WTC11 (cell line): ENCODE data around the gene BCAS3. TPM values are rescaled to one million over a fixed set of nuclear protein-coding genes. Genes with fewer than 3 reads are reported as not detected.

ENCODE experiments used
- ATAC-seq: fragments of 200-7000 bp; cut with Tn5 transposase; 2 replicates; pipeline ENCODE4 v1.10.0; 2021; ENCODE audit warnings: mild to moderate bottlenecking, moderate library complexity
- CTCF ChIA-PET: fragments of 300-600 bp; sonication (Branson Sonifier 250); formaldehyde crosslinking; loops from one replicate; lab custom pipeline; 2021; ENCODE audit warnings: antibody characterized with exemption; lab: Charles Lee
- POLR2A ChIA-PET: fragments of 350-600 bp; sonication (Branson Sonifier 250); formaldehyde crosslinking; loops from one replicate; lab custom pipeline; 2021; ENCODE audit warnings: antibody characterized with exemption; lab: Charles Lee
- DNase-seq: peaks from one replicate; pipeline ENCODE4 v3.0.0; 2021; ENCODE audit warnings: low spot score
- H3K27ac Mint-ChIP-seq: 2 replicates; pipeline ENCODE4 v1.8.0; 2021; ENCODE audit warnings: mixed read lengths
- H3K27me3 Mint-ChIP-seq: 2 replicates; pipeline ENCODE4 v1.8.0; 2021; ENCODE audit warnings: low read depth, mild to moderate bottlenecking, moderate library complexity, mixed read lengths
- H3K36me3 Mint-ChIP-seq: 2 replicates; pipeline ENCODE4 v1.8.0; 2021; ENCODE audit warnings: mixed read lengths
- H3K4me1 Mint-ChIP-seq: 2 replicates; pipeline ENCODE4 v1.8.0; 2022; ENCODE audit warnings: mixed read lengths
- H3K4me3 Mint-ChIP-seq: 2 replicates; pipeline ENCODE4 v1.8.0; 2021; ENCODE audit warnings: mild to moderate bottlenecking, moderate library complexity, mixed read lengths
- H3K9me3 Mint-ChIP-seq: 2 replicates; pipeline ENCODE4 v1.8.0; 2021; ENCODE audit warnings: mixed read lengths
- ATF1 ChIP-seq: sonication (generic); formaldehyde crosslinking; IDR thresholded peaks from 2 replicates; pipeline ENCODE4 v1.8.1; 2023; ENCODE audit warnings: mild to moderate bottlenecking, moderate library complexity, missing genetic modification reagents
- E2F5 ChIP-seq: sonication (generic); formaldehyde crosslinking; IDR thresholded peaks from 2 replicates; pipeline ENCODE4 v1.8.1; 2022; ENCODE audit warnings: mild to moderate bottlenecking, moderate library complexity, missing genetic modification reagents
- GABPB1 ChIP-seq: sonication (generic); formaldehyde crosslinking; IDR thresholded peaks from 2 replicates; pipeline ENCODE4 v1.8.1; 2023; ENCODE audit warnings: mild to moderate bottlenecking, missing genetic modification reagents
- GTF2I ChIP-seq: fragments of 250-450 bp; sonication (Bioruptor Pico); conservative IDR thresholded peaks from 2 replicates; pipeline ENCODE4 v1.4.0; 2021; ENCODE audit warnings: mild to moderate bottlenecking
- NR3C1 ChIP-seq: sonication (generic); formaldehyde crosslinking; conservative IDR thresholded peaks from 2 replicates; pipeline ENCODE4 v1.8.1; 2023; ENCODE audit warnings: low read depth, mild to moderate bottlenecking, missing genetic modification reagents
- PRDM15 ChIP-seq: sonication (generic); formaldehyde crosslinking; IDR thresholded peaks from 2 replicates; pipeline ENCODE4 v1.8.0; 2022; ENCODE audit warnings: missing genetic modification reagents
- RELA ChIP-seq: sonication (generic); formaldehyde crosslinking; IDR thresholded peaks from 2 replicates; pipeline ENCODE4 v1.8.1; 2022; ENCODE audit warnings: missing genetic modification reagents, mild to moderate bottlenecking, borderline replicate concordance
- STAT6 ChIP-seq: sonication (generic); formaldehyde crosslinking; conservative IDR thresholded peaks from 2 replicates; pipeline ENCODE4 v1.8.1; 2023; ENCODE audit warnings: mild to moderate bottlenecking, low read depth, missing genetic modification reagents, moderate library complexity
- TCF7 ChIP-seq: sonication (generic); formaldehyde crosslinking; IDR thresholded peaks from 2 replicates; pipeline ENCODE4 v1.8.0; 2022; ENCODE audit warnings: mild to moderate bottlenecking, low read depth, missing genetic modification reagents, moderate library complexity
- TEAD1 ChIP-seq: sonication (generic); formaldehyde crosslinking; IDR thresholded peaks from 2 replicates; pipeline ENCODE4 v1.8.0; 2022; ENCODE audit warnings: mild to moderate bottlenecking, missing genetic modification reagents
- TEAD4 ChIP-seq: sonication (generic); formaldehyde crosslinking; IDR thresholded peaks from 2 replicates; pipeline ENCODE4 v1.8.0; 2022; ENCODE audit warnings: mild to moderate bottlenecking, missing genetic modification reagents
- ZBTB21 ChIP-seq: sonication (generic); formaldehyde crosslinking; IDR thresholded peaks from 2 replicates; pipeline ENCODE4 v1.8.1; 2023; ENCODE audit warnings: mild to moderate bottlenecking, missing genetic modification reagents, borderline replicate concordance
- ZMAT4 ChIP-seq: fragments of 250-450 bp; sonication (Bioruptor Pico); IDR thresholded peaks from 2 replicates; pipeline ENCODE4 v1.9.0; 2021; ENCODE audit warnings: mild to moderate bottlenecking
- ZNF396 ChIP-seq: fragments of 250-450 bp; sonication (Bioruptor Pico); IDR thresholded peaks from 2 replicates; pipeline ENCODE4 v1.8.0; 2021; ENCODE audit warnings: mild to moderate bottlenecking, moderate library complexity, borderline replicate concordance
- ZNF671 ChIP-seq: fragments of 250-450 bp; sonication (Bioruptor Pico); IDR thresholded peaks from 2 replicates; pipeline ENCODE4 v1.8.0; 2021; ENCODE audit warnings: mild to moderate bottlenecking
- total RNA-seq: library from RNA; stranded (reverse); gene quantifications from 3 replicates; pipeline ENCODE4 v1.2.3, GENCODE V29; 2021

The BCAS3 gene
- total RNA-seq, 1 experiment from 2014 or later = 15.5 TPM

- TF ChIP-seq GTF2I (CRISPR knock-in tag) = no peak
- no peak for TF ChIP-seq STAT6 (CRISPR knock-in tag)
- no peak for TF ChIP-seq NR3C1 (CRISPR knock-in tag)
Measured at GRCh38 chr17:61362396-61362795, 684.7 kb downstream of the BCAS3 start (continued).

GRCh38 chr17:61362852-61363600 lies 685.4 kb downstream of the BCAS3 start:
- TF ChIP-seq GTF2I (CRISPR knock-in tag) (no peak), ZNF396 (CRISPR knock-in tag) (no peak), E2F5 (no peak)
- Mint-ChIP-seq H3K4me3 (no peak overlapping the region), H3K27ac (no peak overlapping the region), H3K27me3 (no peaks in the 10 kb centered on the region; the same call in 1 of the 2 replicates), H3K4me1 (peaks cover 6% of the 10 kb centered on the region), H3K9me3 (no peaks in the 10 kb centered on the region), H3K36me3 (no peaks in the 10 kb centered on the region)
- DNase-seq (no peak), ATAC-seq (no peak)
- CTCF ChIA-PET = interaction anchor here (1.0 to 1.7 kb wide), 3 partner anchors 14 to 391 kb away, joined by 4 to 8 read pairs (median 4); no protein-coding TSS in a partner anchor
- POLR2A ChIA-PET = interaction anchor here (0.7 to 1.1 kb wide), 2 partner anchors 11 to 350 kb away, joined by 3 read pairs; no protein-coding TSS in a partner anchor

- ATAC-seq = no peak
- no peak overlapping the region for H3K27ac Mint-ChIP-seq
- no peaks in the 10 kb centered on the region; the same call in 1 of the 2 replicates for H3K27me3 Mint-ChIP-seq
- POLR2A ChIA-PET = interaction anchor here (1.1 kb wide), 1 partner anchor 351 kb away, joined by 3 read pairs; no protein-coding TSS in a partner anchor
- H3K9me3 Mint-ChIP-seq = no peaks in the 10 kb centered on the region
- no peak overlapping the region for H3K4me3 Mint-ChIP-seq
- TF ChIP-seq TEAD1 (CRISPR knock-in tag) (no peak), GABPB1 (CRISPR knock-in tag) (peak; percentile 80), PRDM15 (CRISPR knock-in tag) (no peak)
- CTCF ChIA-PET = no interaction called here
- peaks cover 4% of the 10 kb centered on the region for H3K4me1 Mint-ChIP-seq
- no peaks in the 10 kb centered on the region for H3K36me3 Mint-ChIP-seq
- DNase-seq = no peak
Measured at GRCh38 chr17:61363601-61364462, 686.2 kb downstream of the BCAS3 start.

GRCh38 chr17:61364463-61364846 lies 686.8 kb downstream of the BCAS3 start:
- ATAC-seq = no peak
- Mint-ChIP-seq H3K36me3 (no peaks in the 10 kb centered on the region), H3K4me3 (no peak overlapping the region), H3K27me3 (no peaks in the 10 kb centered on the region; the same call in 1 of the 2 replicates), H3K9me3 (no peaks in the 10 kb centered on the region), H3K27ac (no peak overlapping the region), H3K4me1 (no peaks in the 10 kb centered on the region; the same call in 1 of the 2 replicates)
- POLR2A ChIA-PET = no interaction called here
- no peak for DNase-seq
- CTCF ChIA-PET = interaction anchor here (1.0 kb wide), 1 partner anchor 26 kb away, joined by 3 read pairs; no protein-coding TSS in a partner anchor
- TF ChIP-seq STAT6 (CRISPR knock-in tag) (no peak), TCF7 (no peak), TEAD4 (no peak), E2F5 (no peak), ZMAT4 (no peak), ZBTB21 (CRISPR knock-in tag) (no peak), ATF1 (CRISPR knock-in tag) (no peak), ZNF671 (CRISPR knock-in tag) (no peak), RELA (no peak)
